Immature natural killer cell (primary cell): ENCODE results near the gene KIF26B. TPM values are rescaled to one million over a fixed set of nuclear protein-coding genes. Genes with fewer than 3 reads are reported as not detected.
A peak's percentile ranks its signal among the peaks of the same experiment; 100 is the strongest.

Source experiments
- DNase-seq, 3 donors: peaks; one replicate each; pipeline ENCODE4 v3.0.0; 2022; ENCODE audit warnings: mixed read lengths in 1 of 3
- H3K27ac Mint-ChIP-seq, 6 donors: one replicate each; pipeline ENCODE4 v1.8.0; 2020; ENCODE audit warnings: mixed read lengths in 6 of 6, mild to moderate bottlenecking in 5 of 6, inconsistent platforms in 4 of 6, moderate library complexity in 3 of 6
- H3K27me3 Mint-ChIP-seq, 3 donors: one replicate each; pipeline ENCODE4 v1.8.0; 2020 to 2021; ENCODE audit warnings: low read depth in 3 of 3, mild to moderate bottlenecking in 3 of 3, mixed read lengths in 3 of 3, moderate library complexity in 3 of 3, inconsistent platforms in 1 of 3
- H3K36me3 Mint-ChIP-seq, 3 donors: one replicate each; pipeline ENCODE4 v1.8.0; 2020; ENCODE audit warnings: mixed read lengths in 3 of 3, inconsistent platforms in 2 of 3, mild to moderate bottlenecking in 2 of 3
- H3K4me1 Mint-ChIP-seq, 2 donors: one replicate each; pipeline ENCODE4 v1.8.0; 2020; ENCODE audit warnings: inconsistent platforms in 2 of 2, mild to moderate bottlenecking in 2 of 2, mixed read lengths in 2 of 2, moderate library complexity in 1 of 2
- H3K4me3 Mint-ChIP-seq, 5 donors: one replicate each; pipeline ENCODE4 v1.8.0; 2020; ENCODE audit warnings: mild to moderate bottlenecking in 5 of 5, mixed read lengths in 5 of 5, inconsistent platforms in 3 of 5, moderate library complexity in 3 of 5
- H3K9me3 Mint-ChIP-seq, 6 donors: one replicate each; pipeline ENCODE4 v1.8.0; 2020; ENCODE audit warnings: mild to moderate bottlenecking in 6 of 6, mixed read lengths in 6 of 6, inconsistent platforms in 4 of 6, moderate library complexity in 3 of 6
- polyA plus RNA-seq, 3 donors: library from polyadenylated mRNA; unstranded; fragments of 300-500 nt; fragmentation: Illumina TruSeq; gene quantifications; one replicate each; pipeline ENCODE4 v1.2.3, GENCODE V29; 2021

Gene KIF26B
- polyA plus RNA-seq, 3 donors from 2014 or later: 0.07 to 0.39 TPM; not detected in 1

- Mint-ChIP-seq H3K4me1 (no peaks in the 10 kb centered on the region), H3K27ac (no peak overlapping the region), H3K9me3 (no peaks in the 10 kb centered on the region), H3K36me3 (peaks cover 0 to 7% (median 0%) of the 10 kb centered on the region in 3 donors), H3K27me3 (peaks cover 0 to 4% (median 2%) of the 10 kb centered on the region in 3 donors), H3K4me3 (no peak overlapping the region)
- no peak for DNase-seq
Observed at GRCh38 chr1:245493029-245493428, 338.2 kb downstream of the KIF26B start.

- Mint-ChIP-seq H3K27ac (no peak overlapping the region), H3K4me1 (no peaks in the 10 kb centered on the region), H3K4me3 (no peak overlapping the region), H3K9me3 (no peaks in the 10 kb centered on the region), H3K36me3 (peaks cover 0 to 6% (median 0%) of the 10 kb centered on the region in 3 donors), H3K27me3 (peaks cover 0 to 4% (median 2%) of the 10 kb centered on the region in 3 donors)
- no peak for DNase-seq
Observed at GRCh38 chr1:245495681-245496080, 340.9 kb downstream of the KIF26B start.

- Mint-ChIP-seq H3K27me3 (peaks cover 0 to 5% (median 4%) of the 10 kb centered on the region in 3 donors), H3K4me1 (no peaks in the 10 kb centered on the region), H3K4me3 (no peak overlapping the region), H3K27ac (no peak overlapping the region), H3K9me3 (no peaks in the 10 kb centered on the region), H3K36me3 (no peaks in the 10 kb centered on the region)
- no peak for DNase-seq
Observed at GRCh38 chr1:245500546-245500945, 345.8 kb downstream of the KIF26B start.

GRCh38 chr1:245501633-245502032, 346.8 kb downstream of the KIF26B start:
- Mint-ChIP-seq H3K9me3 (no peaks in the 10 kb centered on the region), H3K27ac (no peak overlapping the region), H3K4me1 (no peaks in the 10 kb centered on the region), H3K36me3 (no peaks in the 10 kb centered on the region), H3K27me3 (peaks cover 0 to 5% (median 4%) of the 10 kb centered on the region in 3 donors), H3K4me3 (no peak overlapping the region)
- no peak for DNase-seq

GRCh38 chr1:245503548-245503947, 348.8 kb downstream of the KIF26B start:
- DNase-seq: no peak
- no peak overlapping the region for H3K4me3 Mint-ChIP-seq
- no peaks in the 10 kb centered on the region for H3K4me1 Mint-ChIP-seq
- H3K27ac Mint-ChIP-seq: no peak overlapping the region
- H3K27me3 Mint-ChIP-seq: peaks cover 1 to 4% (median 4%) of the 10 kb centered on the region in 3 donors
- H3K36me3 Mint-ChIP-seq: no peaks in the 10 kb centered on the region
- H3K9me3 Mint-ChIP-seq: peaks cover 0 to 2% (median 0%) of the 10 kb centered on the region in 6 donors

- Mint-ChIP-seq H3K27ac (no peak overlapping the region), H3K4me3 (no peak overlapping the region), H3K27me3 (peaks cover 0 to 7% (median 3%) of the 10 kb centered on the region in 3 donors), H3K36me3 (no peaks in the 10 kb centered on the region), H3K9me3 (peaks cover 0 to 4% (median 0%) of the 10 kb centered on the region in 6 donors), H3K4me1 (peaks cover 18 to 25% of the 10 kb centered on the region in 2 donors)
- no peak for DNase-seq
Observed at GRCh38 chr1:245510144-245510543, 355.4 kb downstream of the KIF26B start.

GRCh38 chr1:245512181-245512888, 357.6 kb downstream of the KIF26B start:
- Mint-ChIP-seq H3K36me3 (no peaks in the 10 kb centered on the region), H3K27ac (peak overlapping the region in 1 of 6 donors; percentile 3), H3K9me3 (peaks cover 0 to 4% (median 0%) of the 10 kb centered on the region in 6 donors), H3K4me1 (peaks cover 18 to 25% of the 10 kb centered on the region in 2 donors), H3K4me3 (peak overlapping the region; percentile 12 to 61 (median 31)), H3K27me3 (peaks cover 0 to 7% (median 2%) of the 10 kb centered on the region in 3 donors)
- DNase-seq: no peak

- H3K27me3 Mint-ChIP-seq: peaks cover 0 to 7% (median 2%) of the 10 kb centered on the region in 3 donors
- peaks cover 18 to 25% of the 10 kb centered on the region in 2 donors for H3K4me1 Mint-ChIP-seq
- peak overlapping the region in 1 of 6 donors; percentile 3 for H3K27ac Mint-ChIP-seq
- peak overlapping the region in 4 of 5 donors; percentile 12 to 61 (median 29) for H3K4me3 Mint-ChIP-seq
- peak in 2 of 3 donors; percentile 5 to 7 for DNase-seq
- no peaks in the 10 kb centered on the region for H3K36me3 Mint-ChIP-seq
- H3K9me3 Mint-ChIP-seq: peaks cover 0 to 4% (median 0%) of the 10 kb centered on the region in 6 donors
Observed at GRCh38 chr1:245512980-245513578, 358.3 kb downstream of the KIF26B start.

- peaks cover 0 to 9% (median 0%) of the 10 kb centered on the region in 3 donors for H3K27me3 Mint-ChIP-seq
- no peak overlapping the region for H3K27ac Mint-ChIP-seq
- no peaks in the 10 kb centered on the region for H3K9me3 Mint-ChIP-seq
- no peaks in the 10 kb centered on the region for H3K36me3 Mint-ChIP-seq
- peaks cover 14 to 20% of the 10 kb centered on the region in 2 donors for H3K4me1 Mint-ChIP-seq
- no peak for DNase-seq
- H3K4me3 Mint-ChIP-seq: no peak overlapping the region
Observed at GRCh38 chr1:245516284-245516759, 361.5 kb downstream of the KIF26B start.

- Mint-ChIP-seq H3K4me3 (no peak overlapping the region), H3K36me3 (no peaks in the 10 kb centered on the region), H3K27ac (no peak overlapping the region), H3K27me3 (peaks cover 0 to 4% (median 2%) of the 10 kb centered on the region in 3 donors), H3K4me1 (no peaks in the 10 kb centered on the region), H3K9me3 (no peaks in the 10 kb centered on the region)
- no peak for DNase-seq
Observed at GRCh38 chr1:245520611-245521010, 365.8 kb downstream of the KIF26B start.

GRCh38 chr1:245526141-245526540, 371.4 kb downstream of the KIF26B start:
- no peak overlapping the region for H3K4me3 Mint-ChIP-seq
- H3K36me3 Mint-ChIP-seq: no peaks in the 10 kb centered on the region
- H3K27me3 Mint-ChIP-seq: peaks cover 0 to 7% (median 2%) of the 10 kb centered on the region in 3 donors
- no peaks in the 10 kb centered on the region for H3K9me3 Mint-ChIP-seq
- DNase-seq: no peak
- H3K4me1 Mint-ChIP-seq: no peaks in the 10 kb centered on the region
- no peak overlapping the region for H3K27ac Mint-ChIP-seq

- no peak overlapping the region for H3K27ac Mint-ChIP-seq
- no peak for DNase-seq
- H3K9me3 Mint-ChIP-seq: no peaks in the 10 kb centered on the region
- H3K4me1 Mint-ChIP-seq: no peaks in the 10 kb centered on the region
- peaks cover 0 to 5% (median 4%) of the 10 kb centered on the region in 3 donors for H3K27me3 Mint-ChIP-seq
- no peak overlapping the region for H3K4me3 Mint-ChIP-seq
- no peaks in the 10 kb centered on the region for H3K36me3 Mint-ChIP-seq
Observed at GRCh38 chr1:245528258-245528635, 373.5 kb downstream of the KIF26B start.

GRCh38 chr1:245530937-245531336, 376.2 kb downstream of the KIF26B start:
- H3K4me1 Mint-ChIP-seq: no peaks in the 10 kb centered on the region
- H3K9me3 Mint-ChIP-seq: no peaks in the 10 kb centered on the region
- H3K36me3 Mint-ChIP-seq: no peaks in the 10 kb centered on the region
- no peak overlapping the region for H3K4me3 Mint-ChIP-seq
- DNase-seq: no peak
- H3K27ac Mint-ChIP-seq: no peak overlapping the region
- peaks cover 1 to 5% (median 4%) of the 10 kb centered on the region in 3 donors for H3K27me3 Mint-ChIP-seq

GRCh38 chr1:245537992-245538391, 383.2 kb downstream of the KIF26B start:
- Mint-ChIP-seq H3K4me1 (no peaks in the 10 kb centered on the region), H3K4me3 (no peak overlapping the region), H3K9me3 (no peaks in the 10 kb centered on the region), H3K27ac (no peak overlapping the region), H3K36me3 (no peaks in the 10 kb centered on the region), H3K27me3 (peaks cover 0 to 5% (median 2%) of the 10 kb centered on the region in 3 donors)
- no peak for DNase-seq
